ENCODE measurements around the gene ZFP28.

Gene ZFP28

GRCh38 chr19:56537442-56537841 is 1.3 kb upstream of the ZFP28 start:
- no peak for FAIRE-seq
- TF ChIP-seq, protein P1, sequence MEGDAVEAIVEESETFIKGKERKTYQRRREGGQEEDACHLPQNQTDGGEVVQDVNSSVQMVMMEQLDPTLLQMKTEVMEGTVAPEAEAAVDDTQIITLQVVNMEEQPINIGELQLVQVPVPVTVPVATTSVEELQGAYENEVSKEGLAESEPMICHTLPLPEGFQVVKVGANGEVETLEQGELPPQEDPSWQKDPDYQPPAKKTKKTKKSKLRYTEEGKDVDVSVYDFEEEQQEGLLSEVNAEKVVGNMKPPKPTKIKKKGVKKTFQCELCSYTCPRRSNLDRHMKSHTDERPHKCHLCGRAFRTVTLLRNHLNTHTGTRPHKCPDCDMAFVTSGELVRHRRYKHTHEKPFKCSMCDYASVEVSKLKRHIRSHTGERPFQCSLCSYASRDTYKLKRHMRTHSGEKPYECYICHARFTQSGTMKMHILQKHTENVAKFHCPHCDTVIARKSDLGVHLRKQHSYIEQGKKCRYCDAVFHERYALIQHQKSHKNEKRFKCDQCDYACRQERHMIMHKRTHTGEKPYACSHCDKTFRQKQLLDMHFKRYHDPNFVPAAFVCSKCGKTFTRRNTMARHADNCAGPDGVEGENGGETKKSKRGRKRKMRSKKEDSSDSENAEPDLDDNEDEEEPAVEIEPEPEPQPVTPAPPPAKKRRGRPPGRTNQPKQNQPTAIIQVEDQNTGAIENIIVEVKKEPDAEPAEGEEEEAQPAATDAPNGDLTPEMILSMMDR (IDR thresholded peaks at IDR 0.05; ENCODE audit: insufficient read depth, missing control alignments) = no peak

GRCh38 chr19:56538254-56538760 is 441 bp upstream of the ZFP28 start:
- DNase-seq (ENCODE audit: insufficient read length, low spot score) (peak; percentile 72), FAIRE-seq (no peak)
- TF ChIP-seq, protein P1 (IDR thresholded peaks at IDR 0.05; ENCODE audit: insufficient read depth, missing control alignments) = no peak

More at GRCh38 chr19:56537442-56537841, 1.3 kb upstream of the ZFP28 start:
- DNase-seq (ENCODE audit: insufficient read length, low spot score) = no peak

GRCh38 chr19:56543776-56544175 is 5.0 kb downstream of the ZFP28 start:
- TF ChIP-seq, protein P1 (IDR thresholded peaks at IDR 0.05; ENCODE audit: insufficient read depth, missing control alignments) = no peak
- no peak for DNase-seq (ENCODE audit: insufficient read length, low spot score)
- no peak for FAIRE-seq

DNA sequence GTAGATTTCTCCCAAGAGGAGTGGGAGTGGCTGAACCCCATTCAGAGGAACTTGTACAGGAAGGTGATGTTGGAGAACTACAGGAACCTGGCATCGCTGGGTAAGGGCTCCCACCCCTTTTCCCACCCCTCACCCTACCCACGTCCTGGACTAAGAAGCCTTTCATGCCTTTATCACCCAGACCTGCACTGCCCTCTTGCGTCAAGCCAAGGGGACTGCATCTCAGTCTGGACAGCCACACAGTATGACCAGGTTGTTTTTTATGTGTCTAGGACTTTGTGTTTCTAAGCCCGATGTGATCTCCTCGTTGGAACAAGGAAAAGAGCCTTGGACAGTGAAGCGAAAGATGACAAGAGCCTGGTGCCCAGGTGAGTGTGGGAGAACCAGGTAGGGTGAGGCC is 8.8 kb downstream of the ZFP28 start:
- TF ChIP-seq, protein P1 (IDR thresholded peaks at IDR 0.05; ENCODE audit: insufficient read depth, missing control alignments) = peak; percentile 6
- no peak for FAIRE-seq
- DNase-seq (ENCODE audit: insufficient read length, low spot score) = no peak

DNA sequence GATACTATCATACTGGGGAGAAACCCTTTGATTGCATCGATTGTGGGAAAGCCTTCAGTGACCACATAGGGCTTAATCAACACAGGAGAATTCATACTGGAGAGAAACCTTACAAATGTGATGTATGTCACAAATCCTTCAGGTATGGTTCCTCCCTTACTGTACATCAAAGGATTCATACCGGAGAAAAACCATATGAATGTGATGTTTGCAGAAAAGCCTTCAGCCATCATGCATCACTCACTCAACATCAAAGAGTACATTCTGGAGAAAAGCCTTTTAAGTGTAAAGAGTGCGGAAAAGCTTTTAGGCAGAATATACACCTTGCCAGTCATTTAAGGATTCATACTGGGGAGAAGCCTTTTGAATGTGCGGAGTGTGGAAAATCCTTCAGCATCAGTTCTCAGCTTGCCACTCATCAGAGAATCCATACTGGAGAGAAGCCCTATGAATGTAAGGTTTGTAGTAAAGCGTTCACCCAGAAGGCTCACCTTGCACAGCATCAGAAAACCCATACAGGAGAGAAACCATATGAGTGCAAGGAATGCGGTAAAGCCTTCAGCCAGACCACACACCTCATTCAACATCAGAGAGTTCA is 15.6 kb downstream of the ZFP28 start:
- FAIRE-seq = no peak
- no peak for DNase-seq (ENCODE audit: insufficient read length, low spot score)
- TF ChIP-seq, protein P1 (IDR thresholded peaks at IDR 0.05; ENCODE audit: insufficient read depth, missing control alignments) = no peak

DNA sequence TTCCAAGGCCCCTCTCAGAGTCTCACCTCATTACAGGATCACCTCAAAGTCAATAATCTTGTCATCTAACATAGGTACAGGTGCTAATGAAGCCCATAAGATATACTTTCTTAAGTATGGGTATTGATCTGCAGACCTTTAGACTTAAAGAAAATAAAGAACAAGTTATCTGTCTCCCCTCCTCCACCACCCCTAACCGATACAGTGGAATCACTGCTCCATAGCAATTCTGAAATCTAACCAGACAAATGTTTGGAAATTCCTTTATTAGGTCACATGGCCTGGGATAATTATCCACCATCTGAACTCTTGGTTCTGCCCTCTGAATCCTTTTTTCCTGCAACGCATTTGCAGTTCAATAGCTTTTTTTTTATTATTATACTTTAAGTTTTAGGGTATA is 24.0 kb downstream of the ZFP28 start:
- DNase-seq (ENCODE audit: insufficient read length, low spot score) = no peak
- TF ChIP-seq, protein P1 (IDR thresholded peaks at IDR 0.05; ENCODE audit: insufficient read depth, missing control alignments) = no peak
- no peak for FAIRE-seq

DNA sequence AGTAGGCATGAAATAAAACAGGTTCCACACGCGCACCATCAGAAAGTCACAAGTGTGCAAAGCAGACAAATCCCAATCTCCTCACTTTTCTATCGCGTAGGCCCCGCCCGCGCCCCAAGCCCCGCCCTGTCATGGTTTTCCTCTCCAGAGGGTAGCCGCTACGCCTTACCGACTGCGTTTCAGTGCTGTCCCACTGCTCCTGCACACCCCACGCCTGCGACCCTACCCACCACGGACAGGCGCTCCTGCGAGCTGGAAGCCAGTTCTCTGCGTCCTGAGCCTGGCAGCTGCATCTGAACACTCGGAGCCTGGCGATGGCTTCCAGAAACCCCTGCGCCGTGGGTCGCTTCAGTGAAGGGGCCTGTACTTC is 28.1 kb downstream of the ZFP28 start:
- FAIRE-seq = no peak
- peak; percentile 24 for DNase-seq (ENCODE audit: insufficient read length, low spot score)
- TF ChIP-seq, protein P1 (IDR thresholded peaks at IDR 0.05; ENCODE audit: insufficient read depth, missing control alignments) = no peak

Measured in D721Med (cell line).